ENCODE measurements around the gene LINC01488.

The LINC01488 gene

DNA sequence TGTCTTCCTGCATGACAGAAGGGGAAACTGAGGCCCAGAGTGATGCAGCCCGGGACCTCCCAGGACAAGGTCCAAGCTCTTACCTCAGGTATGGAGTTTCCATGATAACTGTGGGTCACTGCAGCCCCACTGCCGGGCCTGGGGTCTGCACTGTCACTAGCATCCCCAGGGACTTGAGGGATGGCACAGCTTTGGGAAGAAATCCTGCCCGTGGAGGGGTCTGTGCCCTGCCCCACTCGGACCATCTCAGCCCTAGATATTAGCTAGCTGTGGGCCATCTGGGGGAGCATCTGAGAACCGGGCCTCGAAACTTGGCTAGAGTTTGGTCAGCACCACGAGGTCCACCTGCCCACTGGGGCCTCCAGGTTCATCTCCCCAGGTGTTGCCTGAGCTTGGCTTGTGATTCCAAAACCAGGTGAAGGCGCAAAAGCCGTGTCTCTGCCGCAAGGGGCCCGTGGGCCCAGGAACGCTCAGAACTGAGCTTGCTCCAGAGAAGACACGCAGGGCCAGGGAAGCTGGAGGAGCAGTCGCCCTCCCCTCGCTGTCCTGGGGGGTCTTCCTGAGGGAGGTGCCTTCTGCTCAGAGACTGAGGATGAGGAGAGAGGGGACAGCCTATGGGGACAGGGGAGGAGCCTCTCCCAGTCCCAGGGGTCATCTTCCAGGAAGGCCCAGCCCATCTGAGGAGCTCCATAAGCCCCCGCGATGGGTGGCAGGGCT is 4.8 kb downstream of the LINC01488 start (continued):
- TF ChIP-seq KLF10 (tag by site-specific recombination; IDR thresholded peaks at IDR 0.05) (no peak), ZNF610 (tag by site-specific recombination; IDR thresholded peaks at IDR 0.05; ENCODE audit: borderline replicate concordance) (no peak), ZNF529 (tag by site-specific recombination; IDR thresholded peaks at IDR 0.05; ENCODE audit: insufficient replicate concordance) (no peak)

DNA sequence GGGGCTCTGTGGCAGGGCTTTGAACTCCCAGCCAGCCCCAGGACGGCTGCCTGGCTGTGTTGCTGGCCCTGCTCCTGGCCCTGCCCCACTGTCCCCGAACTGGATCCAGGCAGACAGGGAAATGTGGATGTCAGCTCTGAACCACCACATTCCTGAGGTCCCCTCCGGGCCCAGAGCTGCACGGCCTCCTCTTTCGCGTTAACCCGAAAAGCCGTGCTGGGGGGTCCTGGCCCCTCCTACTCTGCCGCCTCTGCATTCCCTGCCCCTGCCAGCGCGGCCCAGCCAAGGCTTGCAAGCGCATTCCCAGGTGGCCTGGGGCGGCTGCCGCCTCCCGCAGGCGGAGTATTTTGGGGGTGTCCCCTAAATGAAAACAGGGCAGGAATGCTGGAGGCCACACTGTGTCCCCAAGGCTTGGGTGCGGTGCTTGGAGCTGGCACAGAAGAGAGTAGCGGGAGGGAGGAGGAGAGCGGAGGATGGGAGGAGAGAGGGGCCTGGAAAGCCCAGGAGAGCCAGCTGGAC is 5.4 kb downstream of the LINC01488 start:
- no peaks in the 10 kb centered on the region for H3K9me3 ChIP-seq (ENCODE audit: control insufficient read depth, insufficient read depth, low read depth, low read length)
- TF ChIP-seq, protein P1, sequence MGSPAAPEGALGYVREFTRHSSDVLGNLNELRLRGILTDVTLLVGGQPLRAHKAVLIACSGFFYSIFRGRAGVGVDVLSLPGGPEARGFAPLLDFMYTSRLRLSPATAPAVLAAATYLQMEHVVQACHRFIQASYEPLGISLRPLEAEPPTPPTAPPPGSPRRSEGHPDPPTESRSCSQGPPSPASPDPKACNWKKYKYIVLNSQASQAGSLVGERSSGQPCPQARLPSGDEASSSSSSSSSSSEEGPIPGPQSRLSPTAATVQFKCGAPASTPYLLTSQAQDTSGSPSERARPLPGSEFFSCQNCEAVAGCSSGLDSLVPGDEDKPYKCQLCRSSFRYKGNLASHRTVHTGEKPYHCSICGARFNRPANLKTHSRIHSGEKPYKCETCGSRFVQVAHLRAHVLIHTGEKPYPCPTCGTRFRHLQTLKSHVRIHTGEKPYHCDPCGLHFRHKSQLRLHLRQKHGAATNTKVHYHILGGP (tag by site-specific recombination; IDR thresholded peaks at IDR 0.05), result no peak
- TF ChIP-seq ZNF19 (tag by site-specific recombination; IDR thresholded peaks at IDR 0.05; ENCODE audit: low read depth) (no peak), KLF10 (tag by site-specific recombination; IDR thresholded peaks at IDR 0.05) (no peak), ZNF658 (tag by site-specific recombination; IDR thresholded peaks at IDR 0.05) (no peak), ZNF654 (tag by site-specific recombination; IDR thresholded peaks at IDR 0.05; ENCODE audit: low read depth) (no peak), KLF16 (tag by site-specific recombination; IDR thresholded peaks at IDR 0.05) (no peak), ZNF239 (tag by site-specific recombination; IDR thresholded peaks at IDR 0.05) (no peak)
- no peak overlapping the region for H3K27ac ChIP-seq (ENCODE audit: extremely low read depth, low read depth, low read length)
- CTCF ChIA-PET, result no interaction called here
- H3K4me1 ChIP-seq (ENCODE audit: control insufficient read depth, insufficient read depth, low read length), result no peaks in the 10 kb centered on the region
- no peaks in the 10 kb centered on the region for H3K36me3 ChIP-seq (ENCODE audit: control insufficient read depth in 2 of 2, insufficient read depth in 1 of 2, low read length in 2 of 2)
- no peak overlapping the region for H3K4me3 ChIP-seq (ENCODE audit: low read depth, low read length)
- POLR2A ChIA-PET, result no interaction called here

DNA sequence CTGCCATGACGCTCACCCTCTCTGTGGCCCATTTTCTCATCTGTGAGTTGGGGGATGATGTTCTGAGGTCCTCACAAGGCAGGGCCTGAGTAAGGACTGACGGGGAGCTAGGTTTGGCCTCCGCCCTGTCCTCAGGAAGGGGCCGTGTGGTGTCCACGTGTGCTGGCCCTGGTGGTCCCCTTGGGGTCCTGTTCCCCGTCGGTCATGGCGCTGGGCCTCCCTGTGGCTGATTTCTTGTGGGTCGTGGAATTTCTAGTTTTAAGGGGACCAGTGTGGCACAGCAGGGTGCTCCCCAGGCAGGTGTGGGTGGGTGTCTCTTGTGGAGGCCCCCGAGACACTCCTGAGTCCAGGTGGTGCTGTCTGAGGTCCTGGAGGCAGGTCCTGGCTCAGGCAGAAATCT is 5.9 kb downstream of the LINC01488 start:
- CTCF ChIA-PET, result no interaction called here

DNA sequence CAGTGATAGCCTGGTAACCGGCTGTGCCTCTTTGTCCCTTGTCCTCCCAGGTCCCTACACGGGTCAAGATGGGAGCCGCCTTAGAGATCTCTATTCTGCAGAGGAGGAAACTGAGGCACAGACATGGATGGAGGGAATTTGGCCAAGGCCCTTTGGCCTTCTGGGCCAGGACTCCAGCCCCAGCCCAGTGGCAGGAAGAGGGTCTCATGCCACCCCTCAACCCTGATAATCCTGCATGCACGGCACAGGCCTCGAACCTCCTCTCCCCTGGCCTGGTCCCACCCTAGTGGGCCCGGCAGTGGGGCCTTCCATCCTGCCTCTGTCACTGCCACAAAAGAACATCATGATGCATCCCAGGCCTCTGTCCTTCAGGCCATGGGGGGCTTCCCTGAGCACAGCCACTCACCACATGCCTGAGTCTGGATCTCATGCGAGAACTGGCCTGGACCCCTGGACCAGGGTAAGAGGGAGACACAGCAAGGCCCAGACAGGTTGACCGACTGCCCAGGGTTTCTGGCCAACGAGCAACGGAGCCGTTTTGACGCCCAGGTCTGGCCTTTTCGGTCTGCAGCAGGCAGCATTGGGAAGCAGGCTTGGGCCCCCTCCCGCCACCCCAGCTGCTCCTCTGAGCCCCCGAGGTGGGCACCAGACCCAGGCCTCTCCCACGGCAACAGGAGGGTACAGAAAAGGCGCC is 6.5 kb downstream of the LINC01488 start:
- no peaks in the 10 kb centered on the region for H3K4me1 ChIP-seq (ENCODE audit: control insufficient read depth, insufficient read depth, low read length)
- no peaks in the 10 kb centered on the region for H3K9me3 ChIP-seq (ENCODE audit: control insufficient read depth, insufficient read depth, low read depth, low read length)
- CTCF ChIA-PET, result no interaction called here
- POLR2A ChIA-PET, result no interaction called here
- H3K4me3 ChIP-seq (ENCODE audit: low read depth, low read length), result no peak overlapping the region
- TF ChIP-seq, protein P2, sequence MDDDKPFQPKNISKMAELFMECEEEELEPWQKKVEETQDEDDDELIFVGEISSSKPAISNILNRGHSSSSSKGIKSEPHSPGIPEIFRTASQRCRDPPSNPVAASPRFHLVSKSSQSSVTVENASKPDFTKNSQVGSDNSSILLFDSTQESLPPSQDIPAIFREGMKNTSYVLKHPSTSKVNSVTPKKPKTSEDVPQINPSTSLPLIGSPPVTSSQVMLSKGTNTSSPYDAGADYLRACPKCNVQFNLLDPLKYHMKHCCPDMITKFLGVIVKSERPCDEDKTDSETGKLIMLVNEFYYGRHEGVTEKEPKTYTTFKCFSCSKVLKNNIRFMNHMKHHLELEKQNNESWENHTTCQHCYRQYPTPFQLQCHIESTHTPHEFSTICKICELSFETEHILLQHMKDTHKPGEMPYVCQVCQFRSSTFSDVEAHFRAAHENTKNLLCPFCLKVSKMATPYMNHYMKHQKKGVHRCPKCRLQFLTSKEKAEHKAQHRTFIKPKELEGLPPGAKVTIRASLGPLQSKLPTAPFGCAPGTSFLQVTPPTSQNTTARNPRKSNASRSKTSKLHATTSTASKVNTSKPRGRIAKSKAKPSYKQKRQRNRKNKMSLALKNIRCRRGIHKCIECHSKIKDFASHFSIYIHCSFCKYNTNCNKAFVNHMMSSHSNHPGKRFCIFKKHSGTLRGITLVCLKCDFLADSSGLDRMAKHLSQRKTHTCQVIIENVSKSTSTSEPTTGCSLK (tag by site-specific recombination; IDR thresholded peaks at IDR 0.05), result no peak
- no peak for TF ChIP-seq ZNF514 (tag by site-specific recombination; IDR thresholded peaks at IDR 0.05)
- no peak for TF ChIP-seq SALL2 (tag by site-specific recombination; IDR thresholded peaks at IDR 0.05; ENCODE audit: borderline replicate concordance)
- TF ChIP-seq GLI4 (tag by site-specific recombination; IDR thresholded peaks at IDR 0.05), result no peak
- no peaks in the 10 kb centered on the region for H3K36me3 ChIP-seq (ENCODE audit: control insufficient read depth in 2 of 2, insufficient read depth in 1 of 2, low read length in 2 of 2)
- no peak overlapping the region for H3K27ac ChIP-seq (ENCODE audit: extremely low read depth, low read depth, low read length)

More for the DNA sequence above, 5.9 kb downstream of the LINC01488 start:
- no peak for TF ChIP-seq ZNF843 (tag by site-specific recombination; IDR thresholded peaks at IDR 0.05)
- TF ChIP-seq ZNF629 (tag by site-specific recombination; IDR thresholded peaks at IDR 0.05), result no peak
- no peak for TF ChIP-seq ZNF169 (tag by site-specific recombination; IDR thresholded peaks at IDR 0.05)
- TF ChIP-seq, protein P3, sequence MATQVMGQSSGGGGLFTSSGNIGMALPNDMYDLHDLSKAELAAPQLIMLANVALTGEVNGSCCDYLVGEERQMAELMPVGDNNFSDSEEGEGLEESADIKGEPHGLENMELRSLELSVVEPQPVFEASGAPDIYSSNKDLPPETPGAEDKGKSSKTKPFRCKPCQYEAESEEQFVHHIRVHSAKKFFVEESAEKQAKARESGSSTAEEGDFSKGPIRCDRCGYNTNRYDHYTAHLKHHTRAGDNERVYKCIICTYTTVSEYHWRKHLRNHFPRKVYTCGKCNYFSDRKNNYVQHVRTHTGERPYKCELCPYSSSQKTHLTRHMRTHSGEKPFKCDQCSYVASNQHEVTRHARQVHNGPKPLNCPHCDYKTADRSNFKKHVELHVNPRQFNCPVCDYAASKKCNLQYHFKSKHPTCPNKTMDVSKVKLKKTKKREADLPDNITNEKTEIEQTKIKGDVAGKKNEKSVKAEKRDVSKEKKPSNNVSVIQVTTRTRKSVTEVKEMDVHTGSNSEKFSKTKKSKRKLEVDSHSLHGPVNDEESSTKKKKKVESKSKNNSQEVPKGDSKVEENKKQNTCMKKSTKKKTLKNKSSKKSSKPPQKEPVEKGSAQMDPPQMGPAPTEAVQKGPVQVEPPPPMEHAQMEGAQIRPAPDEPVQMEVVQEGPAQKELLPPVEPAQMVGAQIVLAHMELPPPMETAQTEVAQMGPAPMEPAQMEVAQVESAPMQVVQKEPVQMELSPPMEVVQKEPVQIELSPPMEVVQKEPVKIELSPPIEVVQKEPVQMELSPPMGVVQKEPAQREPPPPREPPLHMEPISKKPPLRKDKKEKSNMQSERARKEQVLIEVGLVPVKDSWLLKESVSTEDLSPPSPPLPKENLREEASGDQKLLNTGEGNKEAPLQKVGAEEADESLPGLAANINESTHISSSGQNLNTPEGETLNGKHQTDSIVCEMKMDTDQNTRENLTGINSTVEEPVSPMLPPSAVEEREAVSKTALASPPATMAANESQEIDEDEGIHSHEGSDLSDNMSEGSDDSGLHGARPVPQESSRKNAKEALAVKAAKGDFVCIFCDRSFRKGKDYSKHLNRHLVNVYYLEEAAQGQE (tag by site-specific recombination; IDR thresholded peaks at IDR 0.05), result 0 out of 2 replicates have a peak, but pooled peaks have one; percentile 27
- TF ChIP-seq ZFP69B (tag by site-specific recombination; IDR thresholded peaks at IDR 0.05), result no peak
- no peaks in the 10 kb centered on the region for H3K9me3 ChIP-seq (ENCODE audit: control insufficient read depth, insufficient read depth, low read depth, low read length)
- no peak overlapping the region for H3K4me3 ChIP-seq (ENCODE audit: low read depth, low read length)
- no peaks in the 10 kb centered on the region for H3K4me1 ChIP-seq (ENCODE audit: control insufficient read depth, insufficient read depth, low read length)
- H3K27ac ChIP-seq (ENCODE audit: extremely low read depth, low read depth, low read length), result no peak overlapping the region
- POLR2A ChIA-PET, result no interaction called here
- H3K36me3 ChIP-seq (ENCODE audit: control insufficient read depth in 2 of 2, insufficient read depth in 1 of 2, low read length in 2 of 2), result no peaks in the 10 kb centered on the region
